Activated CD8-positive, alpha-beta memory T cell treated with anti-CD3 and anti-CD28 coated beads, Interleukin-2, amount 10 ng/mL, durations not matched to agents 7 days and 5 days (primary cell): ENCODE measurements around the gene INTS6. TPM values are rescaled to one million over a fixed set of nuclear protein-coding genes. Genes with fewer than 3 reads are reported as not detected.

Experiments used
- ATAC-seq: fragments of 150-1000 bp; cut with Tn5 transposase; one replicate; pipeline ENCODE4 v1.10.0; 2021; ENCODE audit warnings: moderate library complexity
- CTCF ChIA-PET: fragments of 350-600 bp; sonication (Branson Sonifier 250); formaldehyde crosslinking; loops from one replicate; lab custom pipeline; 2021; ENCODE audit warnings: antibody characterized with exemption; lab: Charles Lee
- DNase-seq: peaks from one replicate; pipeline ENCODE4 v3.0.0-alpha.2; 2020
- H3K27ac Mint-ChIP-seq: one replicate; pipeline ENCODE4 v1.8.0; 2021; ENCODE audit warnings: mild to moderate bottlenecking, mixed read lengths
- H3K27me3 Mint-ChIP-seq: one replicate; pipeline ENCODE4 v1.8.0; 2021; ENCODE audit warnings: mixed read lengths
- H3K36me3 Mint-ChIP-seq: one replicate; pipeline ENCODE4 v1.8.0; 2021; ENCODE audit warnings: mild to moderate bottlenecking, mixed read lengths
- H3K4me1 Mint-ChIP-seq: one replicate; pipeline ENCODE4 v1.8.0; 2021; ENCODE audit warnings: mixed read lengths
- H3K4me3 Mint-ChIP-seq: one replicate; pipeline ENCODE4 v1.8.0; 2021; ENCODE audit warnings: mild to moderate bottlenecking, moderate library complexity, mixed read lengths
- H3K9me3 Mint-ChIP-seq: one replicate; pipeline ENCODE4 v1.8.0; 2022; ENCODE audit warnings: low read depth, mixed read lengths
- total RNA-seq, 2 experiments: library from RNA; stranded (reverse); gene quantifications; one replicate each; pipeline ENCODE4 v1.2.3, GENCODE V29; 2021

Gene INTS6
- total RNA-seq, 2 experiments from 2014 or later: 52.9 to 60.3 TPM

GRCh38 chr13:51364404-51365008 is 88.3 kb downstream of the INTS6 start:
- Mint-ChIP-seq H3K27me3 (no peaks in the 10 kb centered on the region), H3K4me3 (no peak overlapping the region), H3K4me1 (peaks cover 4% of the 10 kb centered on the region), H3K27ac (no peak overlapping the region), H3K9me3 (no peaks in the 10 kb centered on the region), H3K36me3 (peaks cover 45% of the 10 kb centered on the region)
- CTCF ChIA-PET: no interaction called here
- no peak for DNase-seq
- no peak for ATAC-seq

GRCh38 chr13:51363625-51364024 is 89.2 kb downstream of the INTS6 start:
- DNase-seq: no peak
- Mint-ChIP-seq H3K4me3 (no peak overlapping the region), H3K9me3 (no peaks in the 10 kb centered on the region), H3K27ac (no peak overlapping the region), H3K4me1 (peaks cover 4% of the 10 kb centered on the region), H3K27me3 (no peaks in the 10 kb centered on the region), H3K36me3 (peaks cover 40% of the 10 kb centered on the region)
- no peak for ATAC-seq
- CTCF ChIA-PET: no interaction called here

GRCh38 chr13:51361106-51361505 is 91.7 kb downstream of the INTS6 start:
- no peak for ATAC-seq
- H3K27ac Mint-ChIP-seq: no peak overlapping the region
- CTCF ChIA-PET: no interaction called here
- no peaks in the 10 kb centered on the region for H3K9me3 Mint-ChIP-seq
- DNase-seq: no peak
- no peak overlapping the region for H3K4me3 Mint-ChIP-seq
- H3K27me3 Mint-ChIP-seq: no peaks in the 10 kb centered on the region
- H3K4me1 Mint-ChIP-seq: peaks cover 4% of the 10 kb centered on the region
- H3K36me3 Mint-ChIP-seq: peaks cover 33% of the 10 kb centered on the region

GRCh38 chr13:51360489-51360888 is 92.3 kb downstream of the INTS6 start:
- H3K36me3 Mint-ChIP-seq: peaks cover 31% of the 10 kb centered on the region
- DNase-seq (no peak), ATAC-seq (no peak)
- CTCF ChIA-PET: interaction anchor here (1.1 kb wide), 1 partner anchor 438 kb away, joined by 3 read pairs; no protein-coding TSS in a partner anchor
- no peaks in the 10 kb centered on the region for H3K9me3 Mint-ChIP-seq
- peaks cover 4% of the 10 kb centered on the region for H3K4me1 Mint-ChIP-seq
- H3K27me3 Mint-ChIP-seq: no peaks in the 10 kb centered on the region
- no peak overlapping the region for H3K4me3 Mint-ChIP-seq
- H3K27ac Mint-ChIP-seq: no peak overlapping the region

GRCh38 chr13:51359352-51359751 is 93.5 kb downstream of the INTS6 start:
- Mint-ChIP-seq H3K9me3 (no peaks in the 10 kb centered on the region), H3K4me1 (peaks cover under 1% of the 10 kb centered on the region), H3K27me3 (no peaks in the 10 kb centered on the region), H3K27ac (no peak overlapping the region), H3K4me3 (no peak overlapping the region), H3K36me3 (peaks cover 22% of the 10 kb centered on the region)
- ATAC-seq: no peak
- no peak for DNase-seq
- CTCF ChIA-PET: interaction anchor here (1.1 to 1.6 kb wide), 2 partner anchors 73 to 439 kb away, joined by 3 to 4 read pairs; no protein-coding TSS in a partner anchor

- Mint-ChIP-seq H3K9me3 (no peaks in the 10 kb centered on the region), H3K4me3 (no peak overlapping the region), H3K27ac (no peak overlapping the region), H3K36me3 (peaks cover 16% of the 10 kb centered on the region), H3K27me3 (no peaks in the 10 kb centered on the region), H3K4me1 (no peaks in the 10 kb centered on the region)
- CTCF ChIA-PET: interaction anchor here (1.4 kb wide), 1 partner anchor 16 kb away, joined by 5 read pairs; no protein-coding TSS in a partner anchor
- DNase-seq (no peak), ATAC-seq (no peak)
Measured at GRCh38 chr13:51357928-51358595, 94.8 kb downstream of the INTS6 start.

- no peak overlapping the region for H3K27ac Mint-ChIP-seq
Measured at GRCh38 chr13:51355217-51355616, 97.6 kb downstream of the INTS6 start.

GRCh38 chr13:51349016-51349415 is 103.8 kb downstream of the INTS6 start:
- no peaks in the 10 kb centered on the region for H3K4me1 Mint-ChIP-seq
- H3K4me3 Mint-ChIP-seq: no peak overlapping the region
- DNase-seq (no peak), ATAC-seq (no peak)
- CTCF ChIA-PET: no interaction called here
- H3K9me3 Mint-ChIP-seq: no peaks in the 10 kb centered on the region
- H3K27me3 Mint-ChIP-seq: no peaks in the 10 kb centered on the region
- no peak overlapping the region for H3K27ac Mint-ChIP-seq
- peaks cover 1% of the 10 kb centered on the region for H3K36me3 Mint-ChIP-seq

More at GRCh38 chr13:51355217-51355616, 97.6 kb downstream of the INTS6 start:
- Mint-ChIP-seq H3K36me3 (peaks cover 3% of the 10 kb centered on the region), H3K9me3 (no peaks in the 10 kb centered on the region), H3K4me1 (no peaks in the 10 kb centered on the region), H3K27me3 (no peaks in the 10 kb centered on the region), H3K4me3 (no peak overlapping the region)
- CTCF ChIA-PET: no interaction called here
- no peak for DNase-seq
- ATAC-seq: no peak

- Mint-ChIP-seq H3K27ac (no peak overlapping the region), H3K9me3 (no peaks in the 10 kb centered on the region), H3K36me3 (peaks cover 1% of the 10 kb centered on the region), H3K27me3 (no peaks in the 10 kb centered on the region), H3K4me1 (no peaks in the 10 kb centered on the region), H3K4me3 (no peak overlapping the region)
- ATAC-seq: no peak
- no peak for DNase-seq
- CTCF ChIA-PET: no interaction called here
Measured at GRCh38 chr13:51348069-51348967, 104.5 kb downstream of the INTS6 start.

GRCh38 chr13:51347099-51347498 is 105.7 kb downstream of the INTS6 start:
- no peak overlapping the region for H3K4me3 Mint-ChIP-seq
- DNase-seq: no peak
- CTCF ChIA-PET: no interaction called here
- no peaks in the 10 kb centered on the region for H3K9me3 Mint-ChIP-seq
- no peak for ATAC-seq
- no peak overlapping the region for H3K27ac Mint-ChIP-seq
- no peaks in the 10 kb centered on the region for H3K4me1 Mint-ChIP-seq
- H3K27me3 Mint-ChIP-seq: no peaks in the 10 kb centered on the region
- peaks cover 1% of the 10 kb centered on the region for H3K36me3 Mint-ChIP-seq

GRCh38 chr13:51346397-51346796 is 106.4 kb downstream of the INTS6 start:
- CTCF ChIA-PET: no interaction called here
- H3K4me3 Mint-ChIP-seq: no peak overlapping the region
- no peak for ATAC-seq

GRCh38 chr13:51343475-51343874 is 109.4 kb downstream of the INTS6 start:
- Mint-ChIP-seq H3K4me1 (peaks cover 8% of the 10 kb centered on the region), H3K27ac (no peak overlapping the region), H3K27me3 (no peaks in the 10 kb centered on the region), H3K4me3 (no peak overlapping the region), H3K9me3 (no peaks in the 10 kb centered on the region), H3K36me3 (no peaks in the 10 kb centered on the region)
- CTCF ChIA-PET: no interaction called here
- ATAC-seq (no peak), DNase-seq (no peak)

More at GRCh38 chr13:51346397-51346796, 106.4 kb downstream of the INTS6 start:
- Mint-ChIP-seq H3K4me1 (peaks cover 2% of the 10 kb centered on the region), H3K9me3 (no peaks in the 10 kb centered on the region), H3K27ac (no peak overlapping the region), H3K27me3 (no peaks in the 10 kb centered on the region), H3K36me3 (no peaks in the 10 kb centered on the region)
- no peak for DNase-seq

GRCh38 chr13:51342706-51343105 is 110.1 kb downstream of the INTS6 start:
- no peak for ATAC-seq

More at GRCh38 chr13:51342706-51343105, 110.1 kb downstream of the INTS6 start:
- H3K27ac Mint-ChIP-seq: no peak overlapping the region
- no peak for DNase-seq
- CTCF ChIA-PET: interaction anchor here (1.9 kb wide), 1 partner anchor 15 kb away, joined by 5 read pairs; no protein-coding TSS in a partner anchor
- H3K27me3 Mint-ChIP-seq: no peaks in the 10 kb centered on the region
- peaks cover 8% of the 10 kb centered on the region for H3K4me1 Mint-ChIP-seq
- no peaks in the 10 kb centered on the region for H3K36me3 Mint-ChIP-seq
- H3K4me3 Mint-ChIP-seq: no peak overlapping the region
- no peaks in the 10 kb centered on the region for H3K9me3 Mint-ChIP-seq
